GM18508 (cell line): ENCODE measurements around the gene NSUN4.

Experiments
- ATAC-seq: cut with Tn5 transposase; IDR thresholded peaks from one replicate; pipeline ENCODE4 v1.9.1; 2021; ENCODE audit warnings: moderate number of reproducible peaks; ENCODE audit not compliant: insufficient read depth, unreplicated experiment

The NSUN4 gene

GRCh38 chr1:46403916-46404315, 63.3 kb downstream of the NSUN4 start:
- ATAC-seq, result no peak

- no peak for ATAC-seq
Measured at GRCh38 chr1:46404482-46405196, 64.0 kb downstream of the NSUN4 start.

GRCh38 chr1:46405197-46405555, 64.6 kb downstream of the NSUN4 start:
- no peak for ATAC-seq

GRCh38 chr1:46405724-46406123, 65.1 kb downstream of the NSUN4 start:
- no peak for ATAC-seq

GRCh38 chr1:46406881-46407608, 66.4 kb downstream of the NSUN4 start:
- ATAC-seq, result no peak

GRCh38 chr1:46407636-46408035, 67.0 kb downstream of the NSUN4 start:
- ATAC-seq, result no peak

- no peak for ATAC-seq
Measured at GRCh38 chr1:46408356-46409062, 67.9 kb downstream of the NSUN4 start.

GRCh38 chr1:46409063-46409372, 68.4 kb downstream of the NSUN4 start:
- no peak for ATAC-seq

GRCh38 chr1:46410156-46411009, 69.8 kb downstream of the NSUN4 start:
- no peak for ATAC-seq

- ATAC-seq, result no peak
Measured at GRCh38 chr1:46411010-46411405, 70.4 kb downstream of the NSUN4 start.
